ENCODE measurements around the gene RAD51AP2. TPM values are rescaled to one million over a fixed set of nuclear protein-coding genes. Genes with fewer than 3 reads are reported as not detected.

The RAD51AP2 gene
- total and polyA plus RNA-seq, 2 of the 13 experiments (the other 11 are each of a cell fraction or from before 2014, with no cell fraction given) = 0.11 to 0.12 TPM

DNA sequence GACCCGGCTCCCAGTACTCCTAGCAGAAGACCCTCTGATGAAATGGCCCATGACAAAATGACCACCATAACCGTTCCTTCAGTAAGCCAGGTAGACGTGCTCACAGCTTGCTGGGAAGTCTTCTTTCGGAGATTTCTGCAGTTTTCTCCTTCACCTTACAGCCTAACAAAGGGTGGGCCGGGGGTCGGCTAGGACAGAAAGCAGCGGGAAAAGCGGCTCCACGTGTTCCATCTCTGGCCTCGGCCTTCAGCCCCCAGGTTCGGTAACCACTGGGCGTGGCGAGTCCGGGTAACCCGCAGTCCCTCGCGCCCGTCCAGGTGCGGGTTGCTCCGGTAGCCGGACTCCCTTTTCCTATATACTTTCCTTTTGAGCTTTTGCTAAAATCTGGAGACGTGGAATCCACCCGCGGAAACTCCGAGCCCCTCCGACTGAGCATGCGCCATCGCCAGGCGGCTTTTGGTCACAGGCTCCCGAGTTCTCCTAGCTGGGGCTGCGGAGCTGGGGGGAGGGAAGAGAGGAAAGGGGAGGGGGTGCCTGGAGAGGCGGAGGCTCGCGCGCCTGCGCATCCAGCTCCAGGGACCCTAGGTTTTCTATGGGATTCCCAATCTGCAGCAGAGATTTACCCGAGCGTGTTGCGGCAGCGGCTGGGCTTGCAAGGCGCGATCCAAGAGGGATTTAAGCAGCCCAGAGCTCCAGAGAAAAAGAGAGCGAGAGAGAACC, 22.0 kb upstream of the RAD51AP2 start, which contains the start of gene VSNL1 (continued):
- TF ChIP-seq, protein P1, sequence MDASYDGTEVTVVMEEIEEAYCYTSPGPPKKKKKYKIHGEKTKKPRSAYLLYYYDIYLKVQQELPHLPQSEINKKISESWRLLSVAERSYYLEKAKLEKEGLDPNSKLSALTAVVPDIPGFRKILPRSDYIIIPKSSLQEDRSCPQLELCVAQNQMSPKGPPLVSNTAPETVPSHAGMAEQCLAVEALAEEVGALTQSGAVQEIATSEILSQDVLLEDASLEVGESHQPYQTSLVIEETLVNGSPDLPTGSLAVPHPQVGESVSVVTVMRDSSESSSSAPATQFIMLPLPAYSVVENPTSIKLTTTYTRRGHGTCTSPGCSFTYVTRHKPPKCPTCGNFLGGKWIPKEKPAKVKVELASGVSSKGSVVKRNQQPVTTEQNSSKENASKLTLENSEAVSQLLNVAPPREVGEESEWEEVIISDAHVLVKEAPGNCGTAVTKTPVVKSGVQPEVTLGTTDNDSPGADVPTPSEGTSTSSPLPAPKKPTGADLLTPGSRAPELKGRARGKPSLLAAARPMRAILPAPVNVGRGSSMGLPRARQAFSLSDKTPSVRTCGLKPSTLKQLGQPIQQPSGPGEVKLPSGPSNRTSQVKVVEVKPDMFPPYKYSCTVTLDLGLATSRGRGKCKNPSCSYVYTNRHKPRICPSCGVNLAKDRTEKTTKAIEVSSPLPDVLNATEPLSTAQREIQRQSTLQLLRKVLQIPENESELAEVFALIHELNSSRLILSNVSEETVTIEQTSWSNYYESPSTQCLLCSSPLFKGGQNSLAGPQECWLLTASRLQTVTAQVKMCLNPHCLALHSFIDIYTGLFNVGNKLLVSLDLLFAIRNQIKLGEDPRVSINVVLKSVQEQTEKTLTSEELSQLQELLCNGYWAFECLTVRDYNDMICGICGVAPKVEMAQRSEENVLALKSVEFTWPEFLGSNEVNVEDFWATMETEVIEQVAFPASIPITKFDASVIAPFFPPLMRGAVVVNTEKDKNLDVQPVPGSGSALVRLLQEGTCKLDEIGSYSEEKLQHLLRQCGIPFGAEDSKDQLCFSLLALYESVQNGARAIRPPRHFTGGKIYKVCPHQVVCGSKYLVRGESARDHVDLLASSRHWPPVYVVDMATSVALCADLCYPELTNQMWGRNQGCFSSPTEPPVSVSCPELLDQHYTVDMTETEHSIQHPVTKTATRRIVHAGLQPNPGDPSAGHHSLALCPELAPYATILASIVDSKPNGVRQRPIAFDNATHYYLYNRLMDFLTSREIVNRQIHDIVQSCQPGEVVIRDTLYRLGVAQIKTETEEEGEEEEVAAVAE (CRISPR knock-in tag; IDR thresholded peaks at IDR 0.05; ENCODE audit: borderline replicate concordance) = 0 out of 2 replicates have a peak, but pooled peaks have one; percentile 18
- TF ChIP-seq PTBP1 (IDR thresholded peaks at IDR 0.05; ENCODE audit: low read depth, low read length, poor library complexity, severe bottlenecking) (peak; percentile 64), ZNF496 (CRISPR knock-in tag; IDR thresholded peaks at IDR 0.05; ENCODE audit: insufficient replicate concordance) (no peak), NFE2L2 (IDR thresholded peaks at IDR 0.05; ENCODE audit: low read length) (no peak), ZSCAN22 (CRISPR knock-in tag; IDR thresholded peaks at IDR 0.05) (no peak), NFE2L1 (CRISPR knock-in tag; IDR thresholded peaks at IDR 0.05; ENCODE audit: borderline replicate concordance) (no peak), KDM2A (CRISPR knock-in tag; IDR thresholded peaks at IDR 0.05; ENCODE audit: borderline replicate concordance, low read depth) (peak; percentile 88), ZIK1 (CRISPR knock-in tag; IDR thresholded peaks at IDR 0.05; ENCODE audit: borderline replicate concordance, low read depth) (peak; percentile 85; the same call in 1 of the 2 replicates), DR1 (CRISPR knock-in tag; IDR thresholded peaks at IDR 0.05) (peak; percentile 68; the same call in 1 of the 2 replicates), ZNF143 (CRISPR knock-in tag; IDR thresholded peaks at IDR 0.05) (peak; percentile 54; the same call in 1 of the 2 replicates), ZNF891 (CRISPR knock-in tag; IDR thresholded peaks at IDR 0.05) (no peak; the same call in 1 of the 2 replicates), MAFF (IDR thresholded peaks at IDR 0.05; ENCODE audit: low read depth, low read length) (no peak), ZNF564 (CRISPR knock-in tag; IDR thresholded peaks at IDR 0.05) (no peak), RELA (CRISPR knock-in tag; IDR thresholded peaks at IDR 0.05) (no peak), RORA (CRISPR knock-in tag; IDR thresholded peaks at IDR 0.05) (no peak)
- TF ChIP-seq, protein P2, sequence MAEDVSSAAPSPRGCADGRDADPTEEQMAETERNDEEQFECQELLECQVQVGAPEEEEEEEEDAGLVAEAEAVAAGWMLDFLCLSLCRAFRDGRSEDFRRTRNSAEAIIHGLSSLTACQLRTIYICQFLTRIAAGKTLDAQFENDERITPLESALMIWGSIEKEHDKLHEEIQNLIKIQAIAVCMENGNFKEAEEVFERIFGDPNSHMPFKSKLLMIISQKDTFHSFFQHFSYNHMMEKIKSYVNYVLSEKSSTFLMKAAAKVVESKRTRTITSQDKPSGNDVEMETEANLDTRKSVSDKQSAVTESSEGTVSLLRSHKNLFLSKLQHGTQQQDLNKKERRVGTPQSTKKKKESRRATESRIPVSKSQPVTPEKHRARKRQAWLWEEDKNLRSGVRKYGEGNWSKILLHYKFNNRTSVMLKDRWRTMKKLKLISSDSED (CRISPR knock-in tag; IDR thresholded peaks at IDR 0.05) = no peak
- TF ChIP-seq, protein P3, sequence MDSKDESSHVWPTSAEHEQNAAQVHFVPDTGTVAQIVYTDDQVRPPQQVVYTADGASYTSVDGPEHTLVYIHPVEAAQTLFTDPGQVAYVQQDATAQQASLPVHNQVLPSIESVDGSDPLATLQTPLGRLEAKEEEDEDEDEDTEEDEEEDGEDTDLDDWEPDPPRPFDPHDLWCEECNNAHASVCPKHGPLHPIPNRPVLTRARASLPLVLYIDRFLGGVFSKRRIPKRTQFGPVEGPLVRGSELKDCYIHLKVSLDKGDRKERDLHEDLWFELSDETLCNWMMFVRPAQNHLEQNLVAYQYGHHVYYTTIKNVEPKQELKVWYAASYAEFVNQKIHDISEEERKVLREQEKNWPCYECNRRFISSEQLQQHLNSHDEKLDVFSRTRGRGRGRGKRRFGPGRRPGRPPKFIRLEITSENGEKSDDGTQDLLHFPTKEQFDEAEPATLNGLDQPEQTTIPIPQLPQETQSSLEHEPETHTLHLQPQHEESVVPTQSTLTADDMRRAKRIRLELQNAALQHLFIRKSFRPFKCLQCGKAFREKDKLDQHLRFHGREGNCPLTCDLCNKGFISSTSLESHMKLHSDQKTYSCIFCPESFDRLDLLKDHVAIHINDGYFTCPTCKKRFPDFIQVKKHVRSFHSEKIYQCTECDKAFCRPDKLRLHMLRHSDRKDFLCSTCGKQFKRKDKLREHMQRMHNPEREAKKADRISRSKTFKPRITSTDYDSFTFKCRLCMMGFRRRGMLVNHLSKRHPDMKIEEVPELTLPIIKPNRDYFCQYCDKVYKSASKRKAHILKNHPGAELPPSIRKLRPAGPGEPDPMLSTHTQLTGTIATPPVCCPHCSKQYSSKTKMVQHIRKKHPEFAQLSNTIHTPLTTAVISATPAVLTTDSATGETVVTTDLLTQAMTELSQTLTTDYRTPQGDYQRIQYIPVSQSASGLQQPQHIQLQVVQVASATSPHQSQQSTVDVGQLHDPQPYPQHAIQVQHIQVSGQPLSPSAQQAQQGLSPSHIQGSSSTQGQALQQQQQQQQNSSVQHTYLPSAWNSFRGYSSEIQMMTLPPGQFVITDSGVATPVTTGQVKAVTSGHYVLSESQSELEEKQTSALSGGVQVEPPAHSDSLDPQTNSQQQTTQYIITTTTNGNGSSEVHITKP (CRISPR knock-in tag; IDR thresholded peaks at IDR 0.05; ENCODE audit: low read depth) = peak; percentile 50; the same call in 1 of the 2 replicates
- TF ChIP-seq, protein P4, sequence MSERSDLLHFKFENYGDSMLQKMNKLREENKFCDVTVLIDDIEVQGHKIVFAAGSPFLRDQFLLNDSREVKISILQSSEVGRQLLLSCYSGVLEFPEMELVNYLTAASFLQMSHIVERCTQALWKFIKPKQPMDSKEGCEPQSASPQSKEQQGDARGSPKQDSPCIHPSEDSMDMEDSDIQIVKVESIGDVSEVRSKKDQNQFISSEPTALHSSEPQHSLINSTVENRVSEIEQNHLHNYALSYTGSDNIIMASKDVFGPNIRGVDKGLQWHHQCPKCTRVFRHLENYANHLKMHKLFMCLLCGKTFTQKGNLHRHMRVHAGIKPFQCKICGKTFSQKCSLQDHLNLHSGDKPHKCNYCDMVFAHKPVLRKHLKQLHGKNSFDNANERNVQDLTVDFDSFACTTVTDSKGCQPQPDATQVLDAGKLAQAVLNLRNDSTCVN (CRISPR knock-in tag; IDR thresholded peaks at IDR 0.05; ENCODE audit: borderline replicate concordance) = no peak

All from HepG2 (cell line).